Measurements from ENCODE around the gene FCHO2. TPM values are rescaled to one million over a fixed set of nuclear protein-coding genes. Genes with fewer than 3 reads are reported as not detected.
"Not testable (repeated sequence)": the region's sequence is repeated elsewhere in the genome, so short reads cannot be mapped to it uniquely, and the experiment has no call there.

The FCHO2 gene, protein sequence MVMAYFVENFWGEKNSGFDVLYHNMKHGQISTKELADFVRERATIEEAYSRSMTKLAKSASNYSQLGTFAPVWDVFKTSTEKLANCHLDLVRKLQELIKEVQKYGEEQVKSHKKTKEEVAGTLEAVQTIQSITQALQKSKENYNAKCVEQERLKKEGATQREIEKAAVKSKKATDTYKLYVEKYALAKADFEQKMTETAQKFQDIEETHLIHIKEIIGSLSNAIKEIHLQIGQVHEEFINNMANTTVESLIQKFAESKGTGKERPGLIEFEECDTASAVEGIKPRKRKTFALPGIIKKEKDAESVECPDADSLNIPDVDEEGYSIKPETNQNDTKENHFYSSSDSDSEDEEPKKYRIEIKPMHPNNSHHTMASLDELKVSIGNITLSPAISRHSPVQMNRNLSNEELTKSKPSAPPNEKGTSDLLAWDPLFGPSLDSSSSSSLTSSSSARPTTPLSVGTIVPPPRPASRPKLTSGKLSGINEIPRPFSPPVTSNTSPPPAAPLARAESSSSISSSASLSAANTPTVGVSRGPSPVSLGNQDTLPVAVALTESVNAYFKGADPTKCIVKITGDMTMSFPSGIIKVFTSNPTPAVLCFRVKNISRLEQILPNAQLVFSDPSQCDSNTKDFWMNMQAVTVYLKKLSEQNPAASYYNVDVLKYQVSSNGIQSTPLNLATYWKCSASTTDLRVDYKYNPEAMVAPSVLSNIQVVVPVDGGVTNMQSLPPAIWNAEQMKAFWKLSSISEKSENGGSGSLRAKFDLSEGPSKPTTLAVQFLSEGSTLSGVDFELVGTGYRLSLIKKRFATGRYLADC
- 1 to 10 TPM; 3.7 to 4.5 TPM for total RNA-seq

DNA sequence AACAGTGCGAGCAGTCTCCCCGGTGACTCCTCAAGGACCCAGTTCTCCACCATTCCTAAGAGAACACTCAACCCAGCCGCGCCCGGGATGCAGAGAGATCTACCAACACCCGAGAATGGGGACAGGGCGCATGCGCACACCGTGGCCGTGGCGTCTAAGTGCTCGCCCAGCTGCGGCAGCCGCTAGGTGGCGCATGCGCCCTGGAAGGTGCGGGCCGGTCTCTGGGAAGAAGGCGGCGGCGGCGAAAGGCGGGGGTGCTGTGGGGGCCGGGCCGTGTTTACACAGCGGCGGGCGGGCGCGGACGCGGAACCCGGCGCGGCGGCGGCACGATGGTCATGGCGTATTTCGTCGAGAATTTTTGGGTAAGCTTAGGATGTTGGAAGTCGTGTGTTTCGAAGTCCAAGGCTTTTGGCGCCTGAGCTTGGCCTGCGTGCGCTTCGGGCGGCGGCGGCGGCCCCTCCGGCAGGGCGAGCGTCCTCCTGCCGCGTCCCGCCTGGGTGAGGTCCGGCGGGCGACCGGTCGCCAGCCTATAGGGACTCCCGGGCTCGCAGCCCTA, at the start of gene FCHO2:
Gene FCHO2 (plus strand): TSS at position 274 of the 556 bp plus-strand sequence. CDS start 56 bp downstream, at position 330.
- Mint-ChIP-seq H3K27ac (peak within 1 kb of the TSS; percentile 93), H3K36me3 (ENCODE audit: low read depth) (peaks cover 21% of the 10 kb centered on the region), H3K9me3 (no peaks in the 10 kb centered on the region), H3K27me3 (peaks cover 37% of the 10 kb centered on the region), H3K4me3 (peak within 1 kb of the TSS; percentile 93), H3K4me1 (peaks cover 5% of the 10 kb centered on the region)
- peak; percentile 94 for ATAC-seq (replicated peaks)

DNA sequence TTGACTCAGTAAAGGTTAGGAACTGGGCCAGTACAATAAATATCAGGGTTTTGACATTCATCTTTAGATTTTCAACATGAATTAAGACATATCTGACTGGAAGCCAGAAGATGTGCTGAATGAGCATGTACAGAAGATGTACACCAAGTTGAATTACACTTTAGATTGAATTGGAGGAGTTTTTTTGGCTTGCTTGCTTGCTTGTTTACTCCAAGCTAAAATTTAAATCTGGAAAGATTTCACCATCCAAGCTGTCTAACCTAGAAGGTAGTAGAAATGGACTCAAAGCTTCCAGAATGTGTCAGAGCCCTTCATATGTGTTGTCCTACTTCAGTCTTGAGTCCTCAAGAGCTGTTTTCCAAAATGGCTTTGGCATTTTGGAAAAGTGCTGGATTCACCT, 49.0 kb upstream of the FCHO2 start:
- Mint-ChIP-seq H3K4me1 (no peaks in the 10 kb centered on the region), H3K27ac (no peak overlapping the region), H3K9me3 (no peaks in the 10 kb centered on the region), H3K4me3 (no peak overlapping the region), H3K27me3 (no peaks in the 10 kb centered on the region), H3K36me3 (ENCODE audit: low read depth) (peaks cover 92% of the 10 kb centered on the region)
- ATAC-seq (replicated peaks) = no peak

DNA sequence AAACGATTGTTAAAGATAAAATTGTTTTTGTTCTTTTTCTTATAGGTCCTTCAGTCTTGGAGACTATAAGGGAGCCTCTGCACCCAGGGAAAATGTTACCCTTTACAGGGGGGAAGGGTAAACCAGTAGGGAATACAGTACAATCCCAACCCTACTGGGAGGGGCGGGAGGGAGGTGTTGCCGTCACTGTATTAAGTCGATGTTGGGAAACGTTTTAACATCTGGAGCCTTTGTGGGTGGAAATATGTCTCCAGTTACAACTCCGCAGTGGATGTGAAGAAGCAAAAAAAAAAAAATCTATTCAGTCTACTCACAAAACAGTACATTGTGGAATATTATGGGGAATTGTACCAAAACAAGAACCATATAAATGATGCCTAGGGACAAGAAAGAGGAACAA, 47.2 kb upstream of the FCHO2 start:
- ATAC-seq (replicated peaks) = no peak
- Mint-ChIP-seq H3K27me3 (no peaks in the 10 kb centered on the region), H3K9me3 (no peaks in the 10 kb centered on the region), H3K27ac (no peak overlapping the region), H3K4me1 (no peaks in the 10 kb centered on the region), H3K36me3 (ENCODE audit: low read depth) (peaks cover 77% of the 10 kb centered on the region), H3K4me3 (no peak overlapping the region)

DNA sequence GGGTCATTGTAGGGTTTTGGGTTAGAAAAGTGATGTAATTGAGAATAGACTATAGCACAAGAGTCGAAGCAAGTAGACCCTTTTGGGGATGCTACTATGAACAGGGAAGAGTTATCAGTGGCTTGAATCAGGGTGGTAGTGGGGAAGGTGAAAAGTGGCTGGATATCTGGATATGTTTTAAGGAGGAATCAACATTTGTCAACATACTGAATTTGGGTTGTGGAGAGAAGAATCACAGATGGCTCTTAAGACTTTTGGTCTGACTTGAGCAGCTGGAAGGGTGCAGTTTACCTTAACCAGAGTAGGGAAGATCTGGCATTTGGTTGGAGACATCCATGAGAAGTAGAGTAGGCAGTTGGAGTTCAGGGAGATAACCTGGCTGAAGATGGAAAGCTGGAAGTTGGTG, 38.5 kb upstream of the FCHO2 start:
- H3K9me3 Mint-ChIP-seq = no peaks in the 10 kb centered on the region
- H3K4me3 Mint-ChIP-seq = no peak overlapping the region
- ATAC-seq (replicated peaks) = no peak
- H3K27ac Mint-ChIP-seq = no peak overlapping the region
- no peaks in the 10 kb centered on the region for H3K4me1 Mint-ChIP-seq
- no peaks in the 10 kb centered on the region for H3K36me3 Mint-ChIP-seq (ENCODE audit: low read depth)
- H3K27me3 Mint-ChIP-seq = no peaks in the 10 kb centered on the region

DNA sequence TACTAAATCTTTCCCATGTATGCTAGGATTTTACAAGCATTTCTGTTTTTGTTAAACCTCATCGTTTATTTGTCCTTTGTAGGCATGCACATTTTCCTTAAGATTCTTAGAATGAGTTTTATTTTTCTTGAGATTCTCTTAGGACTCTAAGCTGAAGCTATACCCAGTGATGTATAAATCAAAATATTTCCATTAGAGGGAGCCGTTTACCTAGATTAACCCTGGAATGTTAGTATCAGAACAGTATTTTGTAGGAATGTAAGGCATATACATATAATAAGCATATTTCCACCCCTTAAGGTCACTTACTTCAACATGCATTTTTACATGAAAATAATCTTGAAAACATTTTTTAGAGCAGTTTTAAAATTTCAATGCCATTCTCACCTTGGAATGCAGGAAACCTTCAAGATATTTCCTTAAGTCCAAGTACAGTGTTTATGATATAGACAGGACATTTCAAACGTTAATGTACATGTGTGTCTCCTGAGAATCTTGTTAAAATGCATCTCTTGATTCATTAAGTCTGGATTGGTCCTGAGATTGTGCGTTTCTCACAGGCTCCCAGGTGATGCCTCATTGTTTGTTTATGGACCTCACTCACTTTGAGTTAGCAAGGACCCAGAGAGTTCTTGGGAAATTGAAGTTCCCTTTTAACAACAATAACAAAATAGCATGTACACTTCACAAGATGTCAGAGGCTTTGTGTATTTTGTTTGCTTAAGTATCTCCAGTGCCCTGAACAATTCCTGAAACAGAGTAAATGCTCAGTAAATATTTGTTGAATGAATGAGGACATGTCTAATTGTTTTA, 34.9 kb upstream of the FCHO2 start:
- Mint-ChIP-seq H3K27me3 (no peaks in the 10 kb centered on the region), H3K9me3 (no peaks in the 10 kb centered on the region)

DNA sequence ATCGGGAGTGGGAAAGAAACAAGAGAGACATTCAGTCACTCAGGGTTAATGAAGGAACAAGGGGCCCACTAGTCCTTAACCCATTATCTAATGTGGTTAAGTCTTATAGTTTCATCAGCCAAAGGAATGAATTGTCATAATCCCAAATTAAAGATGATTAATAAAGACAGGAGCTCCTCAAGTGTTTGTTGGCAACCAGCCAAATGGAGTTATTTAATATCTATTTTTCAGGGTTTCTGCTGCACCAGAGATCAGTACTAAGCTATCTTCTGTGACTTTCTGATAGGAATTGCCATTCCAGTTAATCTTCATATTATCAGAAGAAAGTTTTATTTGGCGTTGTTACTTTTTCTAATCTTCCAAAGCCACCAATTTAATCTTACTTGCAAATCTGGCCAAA, 34.0 kb upstream of the FCHO2 start:
- Mint-ChIP-seq H3K4me3 (no peak overlapping the region), H3K27ac (no peak overlapping the region), H3K36me3 (ENCODE audit: low read depth) (no peaks in the 10 kb centered on the region), H3K4me1 (no peaks in the 10 kb centered on the region), H3K9me3 (no peaks in the 10 kb centered on the region), H3K27me3 (no peaks in the 10 kb centered on the region)
- no peak for ATAC-seq (replicated peaks)

More for the DNA sequence above, 34.9 kb upstream of the FCHO2 start:
- ATAC-seq (replicated peaks) = no peak
- Mint-ChIP-seq H3K4me3 (no peak overlapping the region), H3K36me3 (ENCODE audit: low read depth) (no peaks in the 10 kb centered on the region), H3K27ac (no peak overlapping the region), H3K4me1 (no peaks in the 10 kb centered on the region)

DNA sequence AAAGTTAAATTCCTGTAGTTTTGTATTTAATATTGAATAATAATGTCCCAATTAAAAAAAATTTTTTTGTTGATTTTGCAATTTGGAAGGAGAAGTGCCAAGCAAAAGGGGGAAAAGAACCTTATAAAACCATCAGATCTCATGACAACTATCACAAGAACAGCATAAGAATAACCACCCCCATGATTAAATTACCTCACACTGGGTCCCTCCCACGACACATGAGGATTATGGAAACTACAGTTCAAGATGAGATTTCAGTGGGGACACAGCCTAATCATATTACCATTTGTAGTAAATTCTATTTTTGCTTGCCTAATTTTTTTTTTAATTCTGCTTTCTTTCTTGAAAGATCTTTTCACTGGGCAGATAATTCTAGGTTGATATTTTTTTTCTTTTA, 33.4 kb upstream of the FCHO2 start:
- Mint-ChIP-seq H3K4me3 (no peak overlapping the region), H3K36me3 (ENCODE audit: low read depth) (no peaks in the 10 kb centered on the region), H3K27ac (no peak overlapping the region), H3K27me3 (no peaks in the 10 kb centered on the region), H3K4me1 (no peaks in the 10 kb centered on the region), H3K9me3 (no peaks in the 10 kb centered on the region)
- no peak for ATAC-seq (replicated peaks)

DNA sequence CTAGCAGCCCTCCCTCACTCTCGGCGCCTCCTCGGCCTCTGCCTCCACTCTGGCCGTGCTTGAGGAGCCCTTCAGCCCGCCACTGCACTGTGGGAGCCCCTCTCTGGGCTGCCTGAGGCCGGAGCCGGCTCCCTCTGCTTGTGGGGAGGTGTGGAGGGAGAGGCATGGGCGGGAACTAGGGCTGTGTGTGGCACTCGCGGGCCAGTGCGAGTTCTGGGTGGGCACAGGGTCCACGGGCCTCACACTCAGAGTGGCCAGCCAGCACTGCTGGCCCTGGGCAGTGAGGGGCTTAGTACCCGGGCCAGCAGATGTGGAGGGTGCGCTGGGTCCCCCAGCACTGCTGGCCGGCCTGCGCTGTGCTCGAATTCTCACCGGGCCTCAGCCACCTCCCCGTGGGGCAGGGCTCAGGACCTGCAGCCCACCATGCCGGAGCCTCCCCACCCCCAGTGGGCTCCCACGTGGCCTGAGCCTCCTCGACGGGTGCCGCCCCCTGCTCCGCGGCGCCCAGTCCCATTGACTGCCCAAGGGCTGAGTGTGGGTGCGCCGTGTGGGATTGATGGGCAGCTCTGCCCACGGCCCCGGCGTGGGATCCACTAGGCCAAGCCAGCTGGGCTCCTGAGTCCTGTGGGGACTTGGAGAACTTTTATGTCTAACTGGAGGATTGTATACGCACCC, 30.4 kb upstream of the FCHO2 start:
- H3K27me3 Mint-ChIP-seq = no peaks in the 10 kb centered on the region
- ATAC-seq (replicated peaks) = no peak

DNA sequence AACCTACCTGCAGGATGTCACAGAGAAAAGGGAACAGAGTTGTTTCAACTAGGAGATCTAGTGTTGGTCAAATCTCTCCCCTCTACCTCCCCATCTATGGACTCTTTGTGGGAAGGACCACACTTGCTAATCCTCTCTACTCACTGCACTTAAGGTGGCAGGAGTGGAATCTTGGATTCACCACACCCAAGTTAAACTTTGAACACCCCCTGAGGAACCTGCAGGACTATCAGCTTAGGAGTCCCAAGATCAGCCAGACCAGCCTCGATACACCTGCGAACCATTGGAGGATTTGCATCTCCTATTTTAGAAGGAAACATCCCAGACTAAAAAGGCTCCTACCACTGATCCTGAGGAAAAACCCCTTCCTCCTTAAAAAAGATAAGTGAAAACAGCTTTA, 23.2 kb upstream of the FCHO2 start:
- H3K4me1 Mint-ChIP-seq; H3K36me3 Mint-ChIP-seq (ENCODE audit: low read depth); H3K9me3 Mint-ChIP-seq; H3K4me3 Mint-ChIP-seq; H3K27ac Mint-ChIP-seq; ATAC-seq (replicated peaks): not testable (repeated sequence)
- H3K27me3 Mint-ChIP-seq = peaks cover 18% of the 10 kb centered on the region

More for the DNA sequence above, 30.4 kb upstream of the FCHO2 start:
- Mint-ChIP-seq H3K36me3 (ENCODE audit: low read depth) (no peaks in the 10 kb centered on the region), H3K4me3 (no peak overlapping the region), H3K4me1 (no peaks in the 10 kb centered on the region), H3K27ac (no peak overlapping the region), H3K9me3 (no peaks in the 10 kb centered on the region)

DNA sequence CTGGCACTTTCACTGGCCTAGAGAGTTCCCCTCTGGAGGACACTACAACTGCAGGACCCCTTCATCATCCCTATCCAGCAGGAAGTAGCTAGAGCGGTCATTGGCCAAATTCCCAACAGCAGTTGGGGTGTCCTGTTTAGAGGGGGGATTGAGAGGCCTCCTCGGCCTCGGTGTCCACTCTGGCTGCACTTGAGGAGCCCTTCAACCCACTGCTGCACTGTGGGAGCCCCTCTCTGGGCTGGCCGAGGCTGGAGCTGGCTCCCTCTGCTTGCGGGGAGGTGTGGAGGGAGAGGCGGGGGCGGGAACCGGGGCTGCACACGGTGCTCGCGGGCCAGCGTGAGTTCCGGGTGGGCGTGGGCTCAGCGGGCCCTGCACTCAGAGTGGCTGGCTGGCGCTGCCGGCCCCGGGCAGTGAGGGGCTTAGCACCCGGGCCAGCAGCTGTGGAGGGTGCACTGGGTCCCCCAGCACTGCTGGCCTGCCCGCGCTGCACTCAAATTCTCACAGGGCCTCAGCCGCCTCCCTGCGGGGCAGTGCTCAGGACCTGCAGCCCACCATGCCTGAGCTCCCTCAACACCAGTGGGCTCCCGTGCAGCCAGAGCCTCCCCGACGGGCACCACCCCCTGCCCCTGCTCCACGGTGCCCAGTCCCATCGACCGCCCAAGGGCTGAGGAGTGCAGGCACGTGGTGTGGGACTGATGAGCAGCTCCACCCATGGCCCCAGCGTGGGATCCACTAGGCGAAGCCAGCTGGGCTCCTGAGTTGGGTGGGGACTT, 20.7 kb upstream of the FCHO2 start:
- peaks cover 32% of the 10 kb centered on the region for H3K27me3 Mint-ChIP-seq
- H3K27ac Mint-ChIP-seq; ATAC-seq (replicated peaks); H3K4me1 Mint-ChIP-seq; H3K36me3 Mint-ChIP-seq (ENCODE audit: low read depth); H3K4me3 Mint-ChIP-seq; H3K9me3 Mint-ChIP-seq: not testable (repeated sequence)

DNA sequence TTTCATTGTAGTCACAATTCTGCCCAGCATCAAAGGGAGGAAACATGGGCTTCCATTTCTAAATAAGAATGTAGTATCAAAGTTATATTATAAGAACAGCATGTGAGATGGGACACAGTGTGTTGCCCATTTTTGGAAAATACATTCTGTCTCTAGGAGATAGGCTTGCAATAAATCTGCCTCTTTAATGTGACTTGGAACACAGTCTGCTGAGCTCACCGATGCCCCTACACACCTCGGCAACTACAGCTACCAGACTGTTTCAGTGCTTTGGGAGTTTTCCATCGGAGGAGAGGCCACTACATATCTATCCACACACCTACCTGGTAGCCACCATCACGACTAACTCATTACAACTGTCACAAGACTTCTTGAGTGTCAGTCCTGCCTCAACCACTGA, 18.9 kb upstream of the FCHO2 start:
- Mint-ChIP-seq H3K27ac (no peak overlapping the region), H3K36me3 (ENCODE audit: low read depth) (no peaks in the 10 kb centered on the region), H3K4me3 (no peak overlapping the region), H3K9me3 (no peaks in the 10 kb centered on the region), H3K27me3 (peaks cover 36% of the 10 kb centered on the region), H3K4me1 (no peaks in the 10 kb centered on the region)
- no peak for ATAC-seq (replicated peaks)

DNA sequence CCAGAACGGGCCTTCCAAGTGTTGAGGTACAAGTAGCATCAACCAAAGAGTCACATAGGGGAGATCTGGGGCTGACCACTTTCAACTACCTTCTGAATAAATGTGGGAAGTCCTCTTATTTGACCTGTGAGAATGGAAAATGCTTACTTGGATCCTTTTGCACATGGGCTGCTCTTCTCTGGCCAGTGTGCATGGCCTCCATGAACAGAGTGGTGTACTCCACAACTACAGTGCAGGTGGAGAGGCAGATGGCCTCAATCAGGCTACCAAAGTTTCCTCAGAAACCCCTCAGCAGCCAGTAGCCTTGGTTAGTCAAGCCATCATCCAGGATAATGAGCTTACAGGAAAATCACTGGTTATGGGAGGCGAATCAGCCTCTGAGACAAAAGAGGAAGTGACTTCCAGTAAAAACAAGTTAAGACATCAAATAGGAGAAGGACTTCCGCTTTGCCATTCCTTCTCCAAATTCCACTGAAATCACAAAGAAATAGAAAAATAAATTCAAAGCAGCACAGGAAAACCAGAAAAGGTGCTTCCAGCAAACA, 18.3 kb upstream of the FCHO2 start:
- peaks cover 36% of the 10 kb centered on the region for H3K27me3 Mint-ChIP-seq
- ATAC-seq (replicated peaks) = no peak
- H3K9me3 Mint-ChIP-seq = no peaks in the 10 kb centered on the region
- no peak overlapping the region for H3K27ac Mint-ChIP-seq
- no peaks in the 10 kb centered on the region for H3K4me1 Mint-ChIP-seq
- no peaks in the 10 kb centered on the region for H3K36me3 Mint-ChIP-seq (ENCODE audit: low read depth)
- no peak overlapping the region for H3K4me3 Mint-ChIP-seq

DNA sequence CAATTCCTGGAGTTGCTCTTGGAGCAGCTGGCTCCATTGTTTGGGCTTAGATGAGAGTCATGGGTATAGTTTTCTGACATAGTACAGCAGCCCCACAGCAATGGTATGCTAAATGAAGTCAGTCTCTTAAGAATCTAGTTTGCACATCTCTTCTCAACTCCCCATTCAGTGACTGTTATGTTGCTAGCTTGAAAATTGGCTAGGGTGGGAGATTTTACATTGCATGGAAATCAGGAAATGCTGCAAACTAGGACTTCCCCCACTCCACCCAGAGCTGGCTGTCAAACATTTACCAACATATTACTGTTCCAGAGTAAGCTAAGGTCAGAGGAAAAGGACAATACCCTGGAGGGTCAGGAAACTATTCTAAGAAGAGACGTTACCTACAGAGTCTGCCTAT, 17.6 kb upstream of the FCHO2 start:
- ATAC-seq (replicated peaks) = no peak
- H3K4me1 Mint-ChIP-seq = no peaks in the 10 kb centered on the region
- no peak overlapping the region for H3K4me3 Mint-ChIP-seq
- H3K27ac Mint-ChIP-seq = no peak overlapping the region
- no peaks in the 10 kb centered on the region for H3K36me3 Mint-ChIP-seq (ENCODE audit: low read depth)
- H3K27me3 Mint-ChIP-seq = peaks cover 35% of the 10 kb centered on the region
- no peaks in the 10 kb centered on the region for H3K9me3 Mint-ChIP-seq

Data from activated T-helper 17 cell treated with anti-CD3 and anti-CD28 coated beads, Interleukin-2, amount 50 U/mL, for 72 hours (primary cell).